ENCODE data around the gene HM13. TPM values are rescaled to one million over a fixed set of nuclear protein-coding genes. Genes with fewer than 3 reads are reported as not detected.
"Not testable (repeated sequence)": the region's sequence is repeated elsewhere in the genome, so short reads cannot be mapped to it uniquely, and the experiment has no call there.

Gene HM13
- polyA plus RNA-seq, 1 donor, result 73.3 TPM

DNA sequence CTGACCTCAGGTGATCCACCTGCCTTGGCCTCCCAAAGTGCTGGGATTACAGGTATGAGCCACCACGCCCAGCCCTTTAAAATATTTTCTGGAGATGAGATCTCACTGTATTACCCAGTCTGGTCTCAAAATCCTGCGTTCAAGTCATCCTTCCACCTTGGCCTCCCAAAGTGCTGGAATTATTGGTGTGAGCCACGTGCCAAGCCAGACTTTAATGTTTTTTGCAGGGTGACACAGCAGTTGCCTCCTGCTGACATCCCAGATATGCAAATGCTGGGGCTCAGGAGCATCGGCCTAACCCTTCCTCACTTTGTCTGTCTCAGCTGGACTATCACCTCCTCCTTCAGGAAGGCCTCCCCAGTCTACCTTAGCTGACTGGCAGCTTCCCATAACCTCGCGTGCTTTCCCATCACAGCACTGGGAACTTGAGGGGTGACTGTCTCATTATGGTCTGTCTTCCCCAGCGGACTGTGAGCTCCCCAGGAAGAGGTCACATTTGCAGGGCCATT lies 76.5 kb downstream of the HM13 start:
- DNase-seq (ENCODE audit: low read depth), result no peak

DNA sequence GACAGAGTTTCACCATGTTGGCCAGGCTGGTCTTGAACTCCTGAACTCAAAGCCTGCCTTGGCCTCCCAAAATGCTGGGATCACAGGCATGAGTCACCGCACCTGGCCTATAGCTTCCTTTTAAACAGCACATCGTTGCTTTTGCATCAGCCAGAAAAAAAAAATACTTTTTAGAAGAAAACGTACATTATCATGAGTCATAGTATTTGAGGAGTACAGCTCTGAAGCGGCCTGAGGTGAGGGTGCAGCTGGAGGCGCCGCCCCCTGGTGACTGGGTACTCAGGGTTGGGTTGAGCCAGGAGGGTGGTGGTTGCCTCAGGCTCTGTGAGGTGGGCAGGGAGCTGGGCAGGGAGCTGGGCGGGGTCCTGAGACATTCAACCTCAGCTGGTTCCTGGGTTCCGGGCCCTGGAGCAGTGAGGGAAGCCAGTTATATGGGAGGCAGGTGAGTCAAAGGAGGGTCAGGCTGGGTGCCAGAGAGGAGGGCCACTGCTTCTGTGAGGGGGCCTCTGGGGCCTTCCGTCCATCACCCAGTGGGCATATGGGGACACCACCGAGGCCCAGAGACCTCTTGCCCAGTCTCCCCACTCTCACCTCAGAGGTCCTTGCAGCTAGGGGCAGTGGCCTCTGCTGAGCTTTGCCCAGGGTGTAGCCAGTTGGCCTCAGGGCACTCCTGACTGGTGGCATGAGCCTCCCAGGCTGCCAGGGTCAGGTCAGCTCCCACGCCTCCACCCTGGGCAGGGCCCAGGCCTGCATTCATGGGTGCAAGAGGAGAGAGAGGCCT lies 79.2 kb downstream of the HM13 start:
- DNase-seq (ENCODE audit: low read depth), result no peak

DNA sequence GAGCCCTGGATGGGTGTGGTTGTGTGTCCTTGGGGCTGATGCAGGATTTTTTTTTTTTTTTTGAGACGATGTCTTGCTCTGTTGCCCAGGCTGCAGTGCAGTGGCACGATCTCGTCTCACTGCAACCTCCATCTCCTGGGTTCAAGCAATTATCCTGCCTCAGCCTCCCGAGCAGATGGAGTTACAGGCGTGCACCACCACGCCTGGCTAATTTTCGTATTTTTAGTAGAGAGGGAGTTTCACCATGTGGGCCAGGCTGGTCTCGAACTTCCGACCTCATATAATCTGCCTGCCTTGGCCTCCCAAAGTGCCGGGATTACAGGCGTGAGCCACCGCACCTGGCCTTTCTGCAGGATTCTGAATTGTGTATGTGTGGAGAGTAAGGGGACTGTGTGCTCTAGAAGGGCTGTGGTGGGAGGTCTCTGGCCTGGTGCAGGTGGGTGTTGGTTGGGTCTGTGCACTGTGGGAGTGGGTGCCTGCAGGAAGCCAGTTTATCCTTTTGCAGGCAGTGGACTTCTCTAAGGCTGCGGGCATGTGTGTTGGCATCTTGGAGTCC lies 79.8 kb downstream of the HM13 start:
- no peak for DNase-seq (ENCODE audit: low read depth)

DNA sequence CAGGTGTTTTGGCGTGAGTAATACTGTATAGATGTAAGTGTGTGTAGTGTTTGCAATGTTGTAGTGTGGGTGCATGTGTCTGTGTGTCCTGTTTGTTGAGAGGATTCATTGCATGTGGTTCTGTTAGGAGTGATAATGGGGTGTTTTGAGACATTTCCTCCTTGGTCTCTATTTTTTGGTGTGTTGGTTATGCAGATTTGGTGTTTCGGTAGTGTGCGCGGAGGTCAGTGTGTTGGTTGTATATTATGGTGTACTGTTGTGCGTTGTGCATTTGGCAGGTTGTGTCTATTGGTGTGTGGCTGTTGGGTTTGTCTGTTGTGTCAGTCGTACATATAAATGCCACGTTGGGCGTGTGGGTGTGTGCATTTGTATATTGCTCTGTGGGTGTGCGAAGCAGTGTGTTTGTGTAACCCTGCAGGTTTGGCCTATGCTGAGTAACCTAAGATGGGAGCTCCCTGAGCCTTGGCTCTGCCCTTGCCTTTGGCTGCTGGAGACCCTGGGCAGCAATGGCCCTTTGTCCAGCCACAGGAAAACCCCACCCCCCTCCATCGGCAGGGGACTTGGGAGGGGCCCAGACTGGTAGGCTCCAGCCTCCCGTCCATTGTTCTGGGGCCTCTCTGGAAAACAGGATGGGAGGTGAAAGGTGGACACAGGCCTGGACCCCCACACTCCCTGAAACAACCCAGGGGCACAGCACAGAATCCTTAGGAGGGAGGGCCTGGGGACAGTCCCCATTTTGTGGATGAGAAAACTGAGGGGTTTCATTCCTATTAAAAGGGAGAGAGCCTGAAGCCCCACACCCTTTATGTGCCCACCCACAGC lies 80.5 kb downstream of the HM13 start:
- DNase-seq (ENCODE audit: low read depth), result no peak

DNA sequence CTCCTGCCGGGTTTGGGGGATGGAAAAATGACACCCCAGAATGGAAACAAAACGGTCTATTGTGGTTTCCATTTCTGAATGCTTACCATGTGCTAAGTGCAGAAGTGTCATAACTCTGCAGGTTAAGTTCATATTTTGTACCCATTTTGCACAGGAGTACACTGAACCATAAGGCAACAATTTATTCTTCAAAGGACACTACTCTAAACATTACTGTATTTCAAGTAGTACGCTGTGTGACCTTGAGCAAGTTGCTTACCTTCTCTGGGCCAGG lies 81.1 kb downstream of the HM13 start:
- DNase-seq (ENCODE audit: low read depth), result no peak

DNA sequence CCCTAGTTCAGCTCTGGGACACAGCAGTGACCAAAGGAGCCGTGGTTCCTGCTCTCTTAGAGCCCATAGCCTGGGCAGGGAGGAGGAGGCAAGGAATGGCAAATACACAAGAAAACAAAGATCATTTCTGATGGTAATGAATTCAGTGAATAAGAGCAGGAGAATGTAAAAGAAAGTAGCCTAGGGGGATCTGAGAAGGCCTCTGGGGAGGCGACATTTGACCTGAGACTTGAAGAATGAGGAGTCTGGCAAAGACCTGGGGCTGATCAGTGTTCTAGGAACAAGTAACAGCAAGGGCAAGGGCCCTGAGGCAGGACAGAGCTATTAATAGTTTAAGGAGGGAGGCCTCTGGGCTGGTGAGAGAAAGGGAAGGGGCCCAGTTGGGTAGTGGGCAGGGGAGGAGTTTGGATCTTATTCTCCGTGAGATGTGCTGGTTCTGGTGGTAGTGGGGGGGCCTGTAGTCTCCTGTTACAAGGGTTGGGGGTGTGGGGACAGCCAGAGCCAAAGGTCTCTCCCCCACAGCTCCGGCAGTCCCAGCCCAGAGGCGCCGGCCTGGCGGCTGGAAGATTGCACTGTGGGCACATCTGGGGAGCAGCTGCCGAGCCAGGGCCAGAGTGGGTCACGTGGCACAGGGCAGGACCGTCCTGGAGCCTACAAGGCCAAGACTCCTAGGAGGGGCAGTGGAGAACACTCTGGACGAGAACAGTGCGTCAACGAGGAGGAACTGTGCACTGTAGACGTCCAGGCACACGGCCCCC lies 81.6 kb downstream of the HM13 start:
- no peak for DNase-seq (ENCODE audit: low read depth)

DNA sequence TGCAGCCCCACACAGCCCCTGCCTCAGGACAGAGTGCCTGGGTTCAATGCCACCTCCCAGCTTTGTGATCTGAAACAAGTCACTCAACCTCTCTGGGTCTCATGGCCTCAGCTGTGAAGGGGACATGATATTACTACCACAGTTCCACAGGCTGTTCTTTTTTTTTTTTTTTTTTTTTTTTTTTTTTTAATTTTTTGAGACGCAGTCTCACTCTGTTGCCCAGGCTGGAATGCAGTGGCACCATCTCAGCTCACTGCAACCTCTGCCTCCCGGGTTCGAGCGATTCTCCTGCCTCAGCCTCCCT lies 82.1 kb downstream of the HM13 start:
- DNase-seq (ENCODE audit: low read depth), result not testable (repeated sequence)

DNA sequence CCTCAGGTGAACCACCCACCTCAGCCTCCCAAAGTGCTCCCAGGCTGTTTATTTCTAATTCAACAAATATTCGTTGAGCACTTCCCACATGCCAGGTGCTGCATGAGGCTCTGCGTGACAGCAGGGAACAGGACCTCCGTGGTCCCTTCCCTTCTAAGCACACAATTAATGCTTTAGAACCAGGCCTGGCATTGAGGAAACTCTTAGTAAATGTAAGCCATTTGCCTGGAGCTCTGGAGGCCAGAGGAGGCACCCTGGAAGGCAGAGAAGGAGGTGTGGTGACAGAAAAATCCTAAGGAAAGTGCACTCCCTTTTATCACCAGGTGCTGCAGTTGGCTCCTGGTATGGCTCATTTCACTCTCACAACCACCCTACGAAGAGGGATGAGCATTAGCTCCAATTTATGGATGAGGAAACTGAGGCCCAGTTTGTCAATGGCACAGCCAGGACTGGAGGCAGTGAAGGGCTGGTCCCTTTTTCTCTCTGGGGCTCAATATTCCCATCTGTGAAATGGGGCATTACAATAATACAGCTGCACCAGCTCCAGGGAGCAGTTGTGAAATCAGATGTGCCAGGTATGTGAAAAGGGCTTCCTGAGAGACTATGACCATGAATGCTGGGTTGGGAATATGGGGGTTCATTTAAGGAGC lies 82.7 kb downstream of the HM13 start:
- DNase-seq (ENCODE audit: low read depth), result no peak

DNA sequence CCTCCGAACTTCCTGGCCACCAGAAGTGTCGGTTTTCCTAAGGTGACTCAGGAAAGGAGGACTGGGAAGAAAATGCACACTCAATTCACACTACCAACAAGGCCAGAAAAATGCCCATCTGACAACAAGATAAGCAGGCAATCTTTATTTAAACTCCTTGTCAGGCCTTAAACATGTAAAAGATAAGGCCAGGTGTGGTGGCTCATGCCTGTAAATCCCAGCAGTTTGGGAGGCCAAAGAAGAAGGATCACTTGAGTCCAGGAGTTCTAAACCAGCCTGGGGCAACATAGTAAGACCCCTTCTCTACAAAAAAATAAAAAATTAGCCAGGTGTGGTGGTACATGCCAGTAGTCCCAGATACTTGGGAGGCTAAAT lies 83.2 kb downstream of the HM13 start:
- no peak for DNase-seq (ENCODE audit: low read depth)

DNA sequence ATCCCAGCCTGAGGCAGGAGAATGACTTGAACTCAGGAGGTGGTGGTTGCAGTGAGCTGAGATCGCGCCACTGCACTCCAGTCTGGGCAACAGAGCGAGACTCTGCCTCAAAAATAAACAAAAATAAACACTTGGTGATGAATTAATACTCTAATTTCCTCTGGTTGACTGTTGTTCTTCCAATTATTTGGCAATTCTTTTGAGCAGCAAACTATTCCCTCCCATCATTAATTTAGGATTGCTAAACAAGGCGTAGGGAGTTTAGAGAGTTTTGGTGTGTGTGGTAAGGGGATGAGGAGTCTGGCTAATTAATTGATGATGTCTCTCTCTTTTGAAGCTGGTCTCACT lies 88.2 kb downstream of the HM13 start:
- no peak for DNase-seq (ENCODE audit: low read depth)

DNA sequence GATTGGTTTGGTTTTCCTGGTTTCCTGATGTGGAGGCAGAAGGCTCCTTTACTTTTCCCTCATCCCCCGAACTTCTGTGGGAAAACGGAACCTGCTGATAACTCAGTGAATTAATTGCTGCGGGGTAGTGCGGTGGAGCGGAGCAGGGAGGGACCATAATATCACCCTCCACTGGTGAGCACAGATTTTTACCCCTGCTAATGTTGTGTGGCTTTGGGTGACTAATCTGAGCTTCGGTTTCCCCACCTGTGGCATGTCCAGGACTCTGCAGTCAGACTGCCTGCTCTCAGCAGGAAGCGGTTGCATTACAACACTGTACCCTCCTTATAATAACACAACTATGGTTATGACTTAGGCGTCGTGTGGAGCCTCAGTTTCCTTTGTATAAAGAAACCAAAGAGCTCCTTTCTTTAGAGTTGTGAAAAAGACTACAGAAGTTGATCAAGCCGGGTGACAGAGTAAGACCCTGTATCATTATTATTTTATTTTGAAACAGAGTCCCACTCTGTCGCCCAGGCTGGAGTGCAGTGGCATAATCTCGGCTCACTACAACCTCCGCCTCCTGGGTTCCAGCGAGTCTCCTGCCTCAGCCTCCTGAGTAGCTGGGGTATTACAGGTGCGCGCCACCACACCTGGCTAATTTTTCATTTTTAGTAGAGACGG lies 88.7 kb downstream of the HM13 start:
- no peak for DNase-seq (ENCODE audit: low read depth)

DNA sequence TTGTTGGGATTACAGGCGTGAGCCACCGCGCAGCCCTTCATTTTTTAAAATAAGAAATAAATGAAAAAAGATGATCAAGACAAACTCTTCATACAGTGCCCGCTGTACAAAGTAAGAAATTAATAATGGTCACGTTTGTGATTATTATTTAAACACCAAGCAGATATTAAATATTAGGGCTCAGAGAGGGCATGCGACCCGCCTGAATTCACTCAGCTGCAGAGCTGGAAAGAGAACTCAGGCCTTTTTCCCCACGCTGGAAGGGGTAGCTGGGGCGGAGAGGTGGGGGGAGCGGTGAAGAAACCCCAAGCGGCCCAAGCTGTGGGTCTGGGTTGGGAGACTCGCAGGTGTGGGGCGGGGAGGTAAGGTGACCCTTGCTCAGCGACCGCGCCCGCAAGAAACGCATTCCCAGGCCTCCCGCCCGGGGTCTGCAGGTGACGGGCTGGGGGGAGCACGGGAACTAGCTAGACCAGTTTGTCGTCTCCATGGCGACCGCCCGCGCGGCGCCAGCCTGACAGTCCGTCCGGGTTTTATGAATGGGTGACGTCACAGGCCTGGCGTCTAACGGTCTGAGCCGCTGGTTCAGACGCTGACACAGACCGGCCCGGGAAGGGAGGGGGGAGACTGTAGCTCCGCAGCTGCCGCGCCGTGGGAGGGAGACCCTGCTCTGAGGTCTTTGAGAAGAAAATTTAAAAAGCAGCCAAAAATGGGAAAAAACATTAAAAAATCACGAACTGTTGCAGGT lies 89.8 kb downstream of the HM13 start:
- peak; percentile 84 for DNase-seq (ENCODE audit: low read depth)

DNA sequence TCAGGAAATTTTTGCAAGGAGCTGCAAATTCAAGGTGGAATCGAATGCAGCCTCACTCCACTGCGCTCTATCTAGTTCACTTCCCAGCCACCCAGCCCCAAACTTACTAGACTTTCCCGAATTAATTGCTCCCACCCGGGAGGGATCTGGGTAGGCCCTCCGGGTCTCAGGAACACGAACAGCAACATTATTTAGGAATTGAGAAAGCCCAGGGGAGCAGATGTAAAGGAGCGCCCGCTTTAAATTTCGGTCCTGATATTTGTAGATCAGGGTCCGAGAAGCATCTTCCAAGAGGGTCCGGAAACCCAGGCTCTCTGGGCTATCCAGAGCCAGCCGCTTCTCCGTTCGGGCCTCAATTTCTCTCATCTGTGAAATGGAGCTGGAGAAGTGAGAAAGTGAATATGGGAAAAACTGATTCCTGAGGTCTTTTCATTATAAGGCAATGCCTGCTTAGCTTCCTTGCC lies 90.4 kb downstream of the HM13 start:
- no peak for DNase-seq (ENCODE audit: low read depth)

DNA sequence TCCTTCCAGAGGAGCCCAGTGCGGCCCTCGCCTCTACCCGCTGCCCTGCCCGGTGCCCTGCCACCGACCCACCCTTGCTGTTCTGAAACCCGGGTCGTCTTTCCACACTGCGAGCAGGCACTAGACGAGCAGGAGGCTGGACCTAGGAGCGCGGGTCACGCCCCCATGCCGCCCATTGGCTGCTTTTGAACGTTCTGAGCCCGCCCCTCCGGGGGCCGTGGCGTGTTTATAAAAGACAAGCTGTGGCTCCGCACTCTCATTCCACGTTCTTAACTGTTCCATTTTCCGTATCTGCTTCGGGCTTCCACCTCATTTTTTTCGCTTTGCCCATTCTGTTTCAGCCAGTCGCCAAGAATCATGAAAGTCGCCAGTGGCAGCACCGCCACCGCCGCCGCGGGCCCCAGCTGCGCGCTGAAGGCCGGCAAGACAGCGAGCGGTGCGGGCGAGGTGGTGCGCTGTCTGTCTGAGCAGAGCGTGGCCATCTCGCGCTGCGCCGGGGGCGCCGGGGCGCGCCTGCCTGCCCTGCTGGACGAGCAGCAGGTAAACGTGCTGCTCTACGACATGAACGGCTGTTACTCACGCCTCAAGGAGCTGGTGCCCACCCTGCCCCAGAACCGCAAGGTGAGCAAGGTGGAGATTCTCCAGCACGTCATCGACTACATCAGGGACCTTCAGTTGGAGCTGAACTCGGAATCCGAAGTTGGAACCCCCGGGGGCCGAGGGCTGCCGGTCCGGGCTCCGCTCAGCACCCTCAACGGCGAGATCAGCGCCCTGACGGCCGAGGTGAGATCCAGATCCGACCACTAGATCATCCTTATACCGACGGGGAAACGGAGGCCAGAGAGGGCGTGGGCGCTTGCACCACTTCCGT lies 91.0 kb downstream of the HM13 start, which contains the start of gene ID1:
Gene ID1, plus strand, starts transcription at position 259 of the 871 bp plus-strand sequence. Its CDS starts 99 bp downstream, at position 358.
- peak; percentile 88 for DNase-seq (ENCODE audit: low read depth)

DNA sequence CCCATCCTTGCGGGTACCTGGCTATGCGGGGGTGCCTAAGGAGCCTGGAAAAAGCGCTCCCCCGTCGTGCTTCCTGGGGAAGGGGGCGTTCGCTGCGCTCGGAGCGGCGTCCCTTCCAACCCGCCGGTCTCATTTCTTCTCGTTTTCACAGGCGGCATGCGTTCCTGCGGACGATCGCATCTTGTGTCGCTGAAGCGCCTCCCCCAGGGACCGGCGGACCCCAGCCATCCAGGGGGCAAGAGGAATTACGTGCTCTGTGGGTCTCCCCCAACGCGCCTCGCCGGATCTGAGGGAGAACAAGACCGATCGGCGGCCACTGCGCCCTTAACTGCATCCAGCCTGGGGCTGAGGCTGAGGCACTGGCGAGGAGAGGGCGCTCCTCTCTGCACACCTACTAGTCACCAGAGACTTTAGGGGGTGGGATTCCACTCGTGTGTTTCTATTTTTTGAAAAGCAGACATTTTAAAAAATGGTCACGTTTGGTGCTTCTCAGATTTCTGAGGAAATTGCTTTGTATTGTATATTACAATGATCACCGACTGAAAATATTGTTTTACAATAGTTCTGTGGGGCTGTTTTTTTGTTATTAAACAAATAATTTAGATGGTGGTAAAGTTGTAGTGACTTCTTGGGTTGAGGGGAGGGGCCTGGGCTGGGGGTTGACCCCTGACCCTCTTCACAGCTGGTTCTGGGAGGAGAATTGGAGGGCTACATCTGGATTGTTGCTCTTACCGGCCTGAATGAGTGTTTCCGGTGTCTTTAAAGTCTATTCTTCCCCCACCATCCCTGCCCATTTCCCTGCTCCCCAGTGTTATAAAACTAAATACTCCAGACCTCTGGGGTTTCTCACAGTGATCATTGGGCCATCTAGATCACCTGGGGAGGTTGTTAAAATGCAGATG lies 91.9 kb downstream of the HM13 start:
- DNase-seq (ENCODE audit: low read depth), result no peak

DNA sequence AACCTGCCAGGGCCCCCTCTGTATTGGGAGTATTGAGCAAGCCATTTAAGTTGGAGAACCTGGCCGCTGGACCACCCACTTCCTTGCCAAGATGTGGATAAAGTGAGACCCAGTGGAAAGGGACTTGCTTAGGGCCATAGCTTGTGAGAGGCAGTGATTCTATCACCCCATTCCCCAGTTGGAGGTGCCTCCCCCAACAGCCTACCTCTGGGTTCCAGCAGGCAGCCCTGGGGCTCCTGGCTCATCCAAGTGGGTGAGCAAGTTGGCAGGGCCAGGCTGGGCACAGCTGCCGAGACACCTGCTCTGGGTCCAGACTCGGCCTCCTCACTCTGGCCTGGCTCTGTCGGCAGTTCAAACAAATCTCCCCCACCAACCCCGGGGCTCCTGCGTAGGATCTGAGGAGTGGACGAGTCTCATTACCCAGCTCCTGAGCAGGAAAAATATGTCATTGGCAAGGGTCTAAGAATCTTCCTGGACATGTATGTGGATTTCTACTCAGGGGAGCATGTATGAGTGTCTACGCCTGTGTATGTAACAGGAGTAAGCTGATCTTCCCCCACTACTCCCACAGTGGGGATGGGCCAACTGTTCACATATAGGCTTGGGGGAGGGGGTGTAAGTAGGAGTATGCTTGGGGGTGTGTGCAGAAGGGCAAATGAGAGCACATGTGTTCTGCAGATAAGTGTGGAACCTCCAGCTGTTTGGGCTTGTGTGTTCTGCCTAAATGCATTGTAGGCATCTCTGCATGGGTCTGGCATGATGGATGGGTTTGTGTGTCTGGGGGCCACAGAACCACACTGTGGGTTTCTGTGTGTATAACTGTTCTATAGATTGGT lies 92.8 kb downstream of the HM13 start:
- DNase-seq (ENCODE audit: low read depth), result no peak

DNA sequence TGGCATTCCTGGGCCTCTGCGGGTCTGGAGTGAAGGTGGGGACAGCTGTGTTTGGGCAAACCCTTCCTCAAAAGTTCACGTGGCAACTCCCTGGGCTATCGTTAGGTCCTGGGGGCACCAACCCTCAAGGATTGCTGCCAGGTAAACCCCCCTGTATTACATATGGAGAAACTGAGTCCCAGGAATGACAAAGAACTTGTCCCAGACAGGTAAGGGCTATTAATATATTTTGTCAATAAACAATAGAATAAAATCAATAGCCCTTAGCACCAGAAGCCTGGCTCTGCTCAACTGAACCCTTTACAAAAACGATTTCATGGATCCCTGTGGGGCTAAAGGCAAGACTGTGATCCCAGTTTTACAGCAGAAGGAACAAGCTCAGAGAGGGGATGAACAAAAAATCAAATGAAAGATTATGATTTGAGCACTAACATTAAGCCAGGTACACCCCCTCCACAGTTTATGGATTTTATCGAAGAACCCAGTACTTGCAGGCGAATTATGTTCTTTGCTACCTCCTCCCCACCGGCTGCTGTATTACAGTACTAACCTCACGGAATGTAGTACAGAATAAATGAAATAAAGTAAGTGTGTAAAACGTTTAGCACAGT lies 93.5 kb downstream of the HM13 start:
- no peak for DNase-seq (ENCODE audit: low read depth)

Measured in forelimb muscle (tissue), 1 donor.